CD8-positive, alpha-beta memory T cell (primary cell): ENCODE data around the gene PDZD2. TPM values are rescaled to one million over a fixed set of nuclear protein-coding genes. Genes with fewer than 3 reads are reported as not detected.
"Not testable (repeated sequence)": the region's sequence is repeated elsewhere in the genome, so short reads cannot be mapped to it uniquely, and the experiment has no call there.

Experiments
- CTCF ChIA-PET: fragments of 350-600 bp; sonication (Branson Sonifier 250); formaldehyde crosslinking; loops from one replicate; lab custom pipeline; 2021; ENCODE audit warnings: antibody characterized with exemption; lab: Charles Lee
- POLR2A ChIA-PET: fragments of 350-600 bp; sonication (Branson Sonifier 250); formaldehyde crosslinking; loops from one replicate; lab custom pipeline; 2021; ENCODE audit warnings: antibody characterized with exemption; lab: Charles Lee
- DNase-seq, 5 donors: peaks; one replicate each; pipeline versions ENCODE4 v3.0.0 to v3.0.0-alpha.2; 2020 to 2022; ENCODE audit warnings: mixed read lengths in 1 of 5
- H3K27ac ChIP-seq: one replicate; pipeline ENCODE4 v1.7.0; 2013; ENCODE audit warnings: low read depth, mild to moderate bottlenecking, low read length, moderate library complexity
- H3K27me3 ChIP-seq: 2 replicates; pipeline ENCODE4 v1.7.0; 2013; ENCODE audit warnings: low read length, mild to moderate bottlenecking; ENCODE audit not compliant: insufficient read depth, poor library complexity, severe bottlenecking
- H3K36me3 ChIP-seq: 2 replicates; pipeline ENCODE4 v1.7.0; 2013; ENCODE audit warnings: mild to moderate bottlenecking, low read length, moderate library complexity; ENCODE audit not compliant: insufficient read depth
- H3K4me1 ChIP-seq: 2 replicates; pipeline ENCODE4 v1.7.0; 2013; ENCODE audit warnings: mild to moderate bottlenecking, low read length, moderate library complexity; ENCODE audit not compliant: insufficient read depth
- H3K4me3 ChIP-seq: 2 replicates; pipeline ENCODE4 v1.7.0; 2013; ENCODE audit warnings: mild to moderate bottlenecking, low read length
- H3K9me3 ChIP-seq: 2 replicates; pipeline ENCODE4 v1.7.0; 2013; ENCODE audit warnings: mild to moderate bottlenecking, low read length
- H3K27ac Mint-ChIP-seq, 8 donors: one replicate each; pipeline ENCODE4 v1.8.0; 2020 to 2021; ENCODE audit warnings: mixed read lengths in 8 of 8, mild to moderate bottlenecking in 6 of 8, inconsistent platforms in 3 of 8, moderate library complexity in 3 of 8
- H3K27me3 Mint-ChIP-seq, 2 donors: one replicate each; pipeline ENCODE4 v1.8.0; 2020 to 2021; ENCODE audit warnings: mixed read lengths in 2 of 2, mild to moderate bottlenecking in 1 of 2, moderate library complexity in 1 of 2
- H3K36me3 Mint-ChIP-seq, 3 donors: one replicate each; pipeline ENCODE4 v1.8.0; 2020 to 2021; ENCODE audit warnings: mixed read lengths in 3 of 3, inconsistent platforms in 1 of 3, mild to moderate bottlenecking in 1 of 3
- H3K4me1 Mint-ChIP-seq, 3 donors: one replicate each; pipeline ENCODE4 v1.8.0; 2020 to 2021; ENCODE audit warnings: mixed read lengths in 3 of 3, inconsistent platforms in 1 of 3, mild to moderate bottlenecking in 1 of 3
- H3K4me3 Mint-ChIP-seq, 7 donors: one replicate each; pipeline ENCODE4 v1.8.0; 2020 to 2021; ENCODE audit warnings: mixed read lengths in 7 of 7, mild to moderate bottlenecking in 6 of 7, moderate library complexity in 4 of 7, inconsistent platforms in 2 of 7
- H3K9me3 Mint-ChIP-seq, 5 donors: one replicate each; pipeline ENCODE4 v1.8.0; 2020 to 2022; ENCODE audit warnings: mixed read lengths in 5 of 5, mild to moderate bottlenecking in 3 of 5, moderate library complexity in 2 of 5, inconsistent platforms in 1 of 5
- polyA plus RNA-seq: library from polyadenylated mRNA; unstranded; fragments of 300-500 nt; fragmentation: Illumina TruSeq; gene quantifications from one replicate; pipeline ENCODE4 v1.2.3, GENCODE V29; 2021
- total RNA-seq, 2 experiments: library from RNA; stranded (reverse); gene quantifications; one replicate each; pipeline ENCODE4 v1.2.3, GENCODE V29; 2021

The PDZD2 gene
- total and polyA plus RNA-seq, 3 experiments from 2014 or later = 0.15 to 0.40 (median 0.27) TPM

- H3K27me3 Mint-ChIP-seq = peaks cover under 1 to 1% of the 10 kb centered on the region in 2 donors
- Histone ChIP-seq H3K4me1 (no peaks in the 10 kb centered on the region), H3K27me3 (no peaks in the 10 kb centered on the region), H3K4me3 (no peak overlapping the region), H3K27ac (no peak overlapping the region), H3K9me3 (no peaks in the 10 kb centered on the region), H3K36me3 (no peaks in the 10 kb centered on the region)
- H3K9me3 Mint-ChIP-seq = peaks cover 0 to 6% (median 0%) of the 10 kb centered on the region in 5 donors
- ChIA-PET POLR2A (no interaction called here), CTCF (no interaction called here)
- peaks cover 0 to 1% (median 0%) of the 10 kb centered on the region in 3 donors for H3K4me1 Mint-ChIP-seq
- H3K27ac Mint-ChIP-seq = no peak overlapping the region
- no peak overlapping the region for H3K4me3 Mint-ChIP-seq
- no peaks in the 10 kb centered on the region for H3K36me3 Mint-ChIP-seq
- DNase-seq = no peak
Measured at GRCh38 chr5:31757806-31758205, 118.9 kb downstream of the PDZD2 start.

GRCh38 chr5:31758803-31759425, 120.0 kb downstream of the PDZD2 start:
- POLR2A ChIA-PET = no interaction called here
- H3K4me3 Mint-ChIP-seq = no peak overlapping the region
- Histone ChIP-seq H3K36me3 (no peaks in the 10 kb centered on the region), H3K27ac (no peak overlapping the region), H3K4me3 (no peak overlapping the region), H3K27me3 (no peaks in the 10 kb centered on the region), H3K9me3 (no peaks in the 10 kb centered on the region), H3K4me1 (no peaks in the 10 kb centered on the region)
- peaks cover 0 to 1% of the 10 kb centered on the region in 2 donors for H3K27me3 Mint-ChIP-seq
- no peak overlapping the region for H3K27ac Mint-ChIP-seq
- CTCF ChIA-PET = no interaction called here
- H3K36me3 Mint-ChIP-seq = no peaks in the 10 kb centered on the region
- DNase-seq = no peak
- H3K9me3 Mint-ChIP-seq = peaks cover 0 to 6% (median 0%) of the 10 kb centered on the region in 5 donors
- H3K4me1 Mint-ChIP-seq = peaks cover 0 to 1% (median 0%) of the 10 kb centered on the region in 3 donors

GRCh38 chr5:31759925-31760324, 121.0 kb downstream of the PDZD2 start:
- no peaks in the 10 kb centered on the region for H3K36me3 ChIP-seq
- no peak overlapping the region for H3K4me3 Mint-ChIP-seq
- H3K4me1 ChIP-seq = no peaks in the 10 kb centered on the region
- H3K9me3 ChIP-seq = no peaks in the 10 kb centered on the region
- ChIA-PET POLR2A (no interaction called here), CTCF (no interaction called here)
- no peaks in the 10 kb centered on the region for H3K36me3 Mint-ChIP-seq
- no peak overlapping the region for H3K27ac ChIP-seq
- no peaks in the 10 kb centered on the region for H3K27me3 ChIP-seq
- H3K4me3 ChIP-seq = no peak overlapping the region
- H3K27me3 Mint-ChIP-seq = peaks cover 0 to 4% of the 10 kb centered on the region in 2 donors
- peaks cover 0 to 1% (median 0%) of the 10 kb centered on the region in 3 donors for H3K4me1 Mint-ChIP-seq
- DNase-seq = no peak
- peaks cover 0 to 6% (median 0%) of the 10 kb centered on the region in 5 donors for H3K9me3 Mint-ChIP-seq
- no peak overlapping the region for H3K27ac Mint-ChIP-seq

- ChIA-PET CTCF (no interaction called here), POLR2A (no interaction called here)
- Histone ChIP-seq H3K27ac (no peak overlapping the region), H3K9me3 (no peaks in the 10 kb centered on the region), H3K4me3 (no peak overlapping the region), H3K36me3 (no peaks in the 10 kb centered on the region), H3K4me1 (no peaks in the 10 kb centered on the region), H3K27me3 (no peaks in the 10 kb centered on the region)
- Mint-ChIP-seq H3K4me3 (no peak overlapping the region), H3K27ac (no peak overlapping the region), H3K9me3 (peaks cover 0 to 8% (median 0%) of the 10 kb centered on the region in 5 donors), H3K36me3 (no peaks in the 10 kb centered on the region), H3K27me3 (peaks cover 0 to 4% of the 10 kb centered on the region in 2 donors), H3K4me1 (peaks cover 0 to 1% (median 0%) of the 10 kb centered on the region in 3 donors)
- DNase-seq = no peak
Measured at GRCh38 chr5:31761877-31762276, 122.9 kb downstream of the PDZD2 start.

- Mint-ChIP-seq H3K4me1 (peaks cover 0 to 1% (median 0%) of the 10 kb centered on the region in 3 donors), H3K36me3 (no peaks in the 10 kb centered on the region), H3K4me3 (no peak overlapping the region), H3K27me3 (peaks cover 0 to 3% of the 10 kb centered on the region in 2 donors), H3K9me3 (peaks cover 0 to 8% (median 0%) of the 10 kb centered on the region in 5 donors), H3K27ac (no peak overlapping the region)
- Histone ChIP-seq H3K27me3 (no peaks in the 10 kb centered on the region), H3K27ac (no peak overlapping the region), H3K4me1 (no peaks in the 10 kb centered on the region), H3K4me3 (no peak overlapping the region), H3K36me3 (no peaks in the 10 kb centered on the region), H3K9me3 (no peaks in the 10 kb centered on the region)
- POLR2A ChIA-PET = no interaction called here
- DNase-seq = no peak
- CTCF ChIA-PET = no interaction called here
Measured at GRCh38 chr5:31763424-31763823, 124.5 kb downstream of the PDZD2 start.

- H3K9me3 Mint-ChIP-seq, H3K36me3 ChIP-seq, H3K4me3 Mint-ChIP-seq, H3K27me3 Mint-ChIP-seq, H3K27ac Mint-ChIP-seq, DNase-seq, H3K4me1 Mint-ChIP-seq, H3K9me3 ChIP-seq, H3K4me3 ChIP-seq, POLR2A ChIA-PET, H3K27ac ChIP-seq, H3K27me3 ChIP-seq, H3K4me1 ChIP-seq, CTCF ChIA-PET, H3K36me3 Mint-ChIP-seq: not testable (repeated sequence)
Measured at GRCh38 chr5:31764687-31765086, 125.8 kb downstream of the PDZD2 start.

- no peaks in the 10 kb centered on the region for H3K27me3 ChIP-seq
Measured at GRCh38 chr5:31767335-31768031, 128.6 kb downstream of the PDZD2 start.

GRCh38 chr5:31768046-31768445, 129.1 kb downstream of the PDZD2 start:
- POLR2A ChIA-PET = no interaction called here
- H3K27ac Mint-ChIP-seq = no peak overlapping the region

More at GRCh38 chr5:31767335-31768031, 128.6 kb downstream of the PDZD2 start:
- peaks cover 0 to 5% of the 10 kb centered on the region in 2 donors for H3K27me3 Mint-ChIP-seq
- CTCF ChIA-PET = no interaction called here
- DNase-seq = no peak
- H3K27ac Mint-ChIP-seq = peak overlapping the region in 1 of 8 donors; percentile 22
- H3K4me1 Mint-ChIP-seq = peaks cover 0 to 9% (median 0%) of the 10 kb centered on the region in 3 donors
- peaks cover 0 to 5% (median 0%) of the 10 kb centered on the region in 5 donors for H3K9me3 Mint-ChIP-seq
- Histone ChIP-seq H3K4me3 (no peak overlapping the region), H3K27ac (no peak overlapping the region), H3K4me1 (no peaks in the 10 kb centered on the region), H3K36me3 (no peaks in the 10 kb centered on the region), H3K9me3 (no peaks in the 10 kb centered on the region)
- H3K36me3 Mint-ChIP-seq = no peaks in the 10 kb centered on the region
- no peak overlapping the region for H3K4me3 Mint-ChIP-seq
- POLR2A ChIA-PET = no interaction called here

More at GRCh38 chr5:31768046-31768445, 129.1 kb downstream of the PDZD2 start:
- H3K4me3 ChIP-seq = no peak overlapping the region
- H3K4me1 ChIP-seq = no peaks in the 10 kb centered on the region
- H3K36me3 ChIP-seq = no peaks in the 10 kb centered on the region
- H3K9me3 ChIP-seq = no peaks in the 10 kb centered on the region
- no peak overlapping the region for H3K4me3 Mint-ChIP-seq
- CTCF ChIA-PET = no interaction called here
- no peaks in the 10 kb centered on the region for H3K36me3 Mint-ChIP-seq
- peaks cover 0 to 5% of the 10 kb centered on the region in 2 donors for H3K27me3 Mint-ChIP-seq
- no peak for DNase-seq
- no peaks in the 10 kb centered on the region for H3K27me3 ChIP-seq
- peaks cover 0 to 4% (median 0%) of the 10 kb centered on the region in 5 donors for H3K9me3 Mint-ChIP-seq
- H3K27ac ChIP-seq = no peak overlapping the region
- peaks cover 0 to 9% (median 0%) of the 10 kb centered on the region in 3 donors for H3K4me1 Mint-ChIP-seq
